NCI-H1436 treated with DMSO at 0.1 percent for 48 hours (cell line): ENCODE data around the gene BICDL2.

ENCODE experiments used
- DNase-seq: peaks from one replicate; lab custom pipeline; 2025; lab: John Stamatoyannopoulos, UW

BICDL2 gene

GRCh38 chr16:3010510-3010909 is 26.2 kb downstream of the BICDL2 start:
- no peak for DNase-seq

DNA sequence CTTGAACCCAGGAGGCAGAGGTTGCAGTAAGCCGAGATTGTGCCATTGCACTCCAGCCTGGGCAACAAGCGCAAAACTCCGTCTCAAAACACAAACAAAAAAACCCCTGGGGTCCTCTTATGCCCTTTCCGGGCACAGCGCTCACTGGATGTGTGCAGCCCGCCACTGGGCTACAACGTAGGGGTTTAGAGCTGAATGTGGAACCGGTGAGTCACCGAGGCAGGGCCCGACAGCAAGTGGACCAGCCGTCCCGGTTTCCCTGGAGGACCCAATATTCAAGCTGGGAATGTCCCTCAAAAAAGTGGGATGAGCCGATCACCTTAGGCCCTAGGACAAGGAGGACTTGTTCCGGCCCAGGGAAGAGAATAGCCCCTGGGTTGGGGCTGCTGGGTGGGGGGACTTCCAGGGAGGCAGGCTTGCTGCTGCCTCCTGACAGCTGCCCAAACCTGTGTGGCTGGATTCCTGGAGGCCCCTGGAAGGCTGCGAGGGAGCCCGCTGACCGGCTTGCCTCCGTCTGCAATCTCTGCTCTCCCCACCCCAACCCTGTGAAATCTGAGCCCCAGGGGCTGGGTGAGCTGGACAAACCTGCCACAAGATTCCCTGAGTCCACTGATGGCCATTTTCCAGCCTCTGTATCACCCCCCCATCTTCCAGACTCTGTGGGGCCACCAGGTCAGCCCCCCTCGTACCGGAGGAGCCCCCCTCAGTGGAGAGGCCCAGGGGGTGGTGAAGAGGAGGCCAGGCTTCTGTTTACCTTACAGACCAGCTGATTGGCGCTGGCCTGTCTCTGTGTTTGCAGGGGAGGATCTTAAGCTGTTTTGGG is 27.0 kb downstream of the BICDL2 start:
- no peak for DNase-seq

- no peak for DNase-seq
These were observed 28.1 kb downstream of the BICDL2 start for GRCh38 chr16:3008690-3009037.

- no peak for DNase-seq
These were observed 28.6 kb downstream of the BICDL2 start for GRCh38 chr16:3007957-3008689.

DNA sequence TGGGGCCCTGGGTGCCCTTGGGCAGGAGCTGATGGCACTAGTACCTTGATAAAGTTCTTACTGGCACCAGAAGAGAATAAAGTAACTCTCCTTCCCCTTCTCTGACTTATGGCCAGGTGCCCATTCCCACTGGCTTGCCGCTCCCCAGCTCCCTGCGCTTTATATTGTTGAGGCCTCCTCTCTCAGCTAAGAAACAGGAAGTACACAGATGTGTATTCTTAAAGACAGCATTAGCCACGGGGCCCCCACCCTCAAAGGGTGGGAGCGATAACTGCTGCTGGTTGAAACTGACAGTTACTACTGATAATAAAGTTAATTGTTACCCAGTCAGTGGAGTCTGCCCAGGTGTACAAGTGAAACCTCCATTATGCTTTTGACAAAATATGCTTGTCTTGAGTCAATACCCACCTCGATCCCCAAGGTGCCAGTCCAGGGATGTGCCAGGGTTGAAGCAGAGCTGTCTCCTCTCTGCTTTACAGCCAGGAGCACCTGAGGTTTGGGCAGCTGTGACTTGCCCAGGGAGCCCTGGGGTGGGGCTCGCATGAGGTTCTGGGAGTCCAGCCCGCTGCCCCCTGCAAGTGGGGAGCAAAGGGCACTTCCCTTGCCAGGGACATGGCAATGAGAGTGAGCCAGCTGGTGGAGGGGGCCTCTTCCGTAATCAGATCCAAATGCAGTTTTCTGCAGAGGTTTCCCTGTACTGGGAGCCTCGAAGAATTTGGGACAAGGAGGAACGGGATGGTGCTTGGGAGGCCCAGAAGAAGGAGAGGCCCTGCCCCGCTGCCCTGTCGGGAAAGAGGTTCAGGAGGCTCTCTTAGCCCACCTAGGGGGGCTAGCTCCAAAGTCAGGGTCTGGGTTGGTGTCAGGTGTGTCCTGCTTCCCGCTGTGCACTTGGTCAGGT is 29.4 kb downstream of the BICDL2 start:
- no peak for DNase-seq

DNA sequence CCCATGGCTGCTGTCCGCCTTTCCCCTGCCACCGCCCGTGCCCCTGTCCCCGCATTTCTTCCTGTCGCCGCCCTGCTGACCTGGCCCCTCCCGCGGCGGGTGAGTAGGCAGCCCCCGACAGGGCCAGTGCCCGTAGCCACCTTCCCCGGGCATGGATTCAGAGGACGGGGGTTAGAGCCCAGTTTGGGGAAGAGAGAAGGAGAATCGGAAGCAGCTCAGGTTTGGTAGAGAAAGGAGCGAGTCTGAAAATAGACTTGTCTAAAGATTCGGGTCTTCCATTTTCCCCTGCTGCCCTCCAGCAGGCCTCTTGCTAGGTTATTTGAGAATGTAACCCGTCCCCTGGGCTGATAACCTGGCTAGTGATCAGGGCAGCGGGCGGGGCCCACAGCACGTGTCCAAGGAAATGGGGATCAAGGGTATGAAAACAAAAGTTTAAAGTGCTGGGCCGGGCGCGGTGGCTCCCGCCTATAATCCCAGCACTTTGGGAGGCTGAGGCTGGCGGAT is 31.9 kb downstream of the BICDL2 start:
- no peak for DNase-seq

GRCh38 chr16:3004319-3004718 is 32.4 kb downstream of the BICDL2 start:
- no peak for DNase-seq

DNA sequence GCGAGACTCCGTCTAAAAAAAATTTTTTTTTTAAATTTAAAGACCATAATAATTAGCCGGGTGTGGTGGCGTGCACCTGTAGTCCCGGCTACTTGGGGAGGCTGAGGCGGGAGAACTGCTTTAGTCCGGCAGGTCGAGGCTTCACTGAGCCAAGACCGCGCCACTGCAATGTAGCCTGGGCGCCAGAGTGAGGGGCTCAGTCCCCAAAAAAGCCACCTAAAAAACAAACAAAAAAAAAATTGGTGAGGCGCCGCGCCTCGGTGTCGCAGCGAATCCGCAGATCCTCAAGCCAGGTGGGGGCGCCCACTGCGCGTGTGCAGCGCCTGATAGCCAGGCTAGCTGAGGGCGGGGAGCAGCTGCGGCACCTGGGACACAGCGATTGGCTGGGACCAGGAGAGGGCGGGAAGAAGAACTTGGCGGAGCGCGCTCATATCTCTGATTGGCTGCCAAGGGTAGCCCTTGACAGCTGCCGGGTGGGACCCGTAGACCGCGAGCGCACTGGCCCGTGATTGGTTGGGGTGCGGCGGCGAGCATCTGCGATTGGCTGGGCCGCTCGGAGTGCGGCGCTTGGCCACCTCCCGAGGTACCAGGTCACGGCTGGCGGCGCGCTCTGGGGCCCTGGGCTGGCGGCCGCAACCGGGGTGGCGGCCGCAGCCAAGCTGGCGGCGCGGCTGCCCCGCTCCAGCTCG is 33.0 kb downstream of the BICDL2 start:
- DNase-seq, result peak; percentile 96

DNA sequence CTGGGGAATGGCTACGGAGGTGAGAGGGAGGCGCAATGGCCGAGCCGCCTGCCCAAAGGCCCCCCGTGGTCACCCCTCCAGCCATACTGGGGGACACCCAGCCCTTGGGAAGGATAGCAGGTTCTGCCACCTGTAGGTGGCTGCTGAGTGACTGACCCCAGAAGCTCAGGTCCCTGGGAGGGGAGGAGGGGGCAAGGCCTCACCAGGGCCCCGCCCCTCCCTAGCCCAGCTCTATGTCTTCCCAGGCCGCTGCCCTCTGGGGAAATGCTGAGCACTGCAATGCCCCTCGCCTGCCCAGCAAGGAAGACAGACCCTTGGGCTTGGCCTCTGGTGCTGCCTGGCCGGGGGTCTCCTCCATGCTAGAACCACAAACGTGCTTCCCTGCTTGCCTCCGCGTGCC is 35.4 kb downstream of the BICDL2 start:
- no peak for DNase-seq

- DNase-seq, result no peak
These were observed 36.2 kb downstream of the BICDL2 start for GRCh38 chr16:3000540-3000939.

DNA sequence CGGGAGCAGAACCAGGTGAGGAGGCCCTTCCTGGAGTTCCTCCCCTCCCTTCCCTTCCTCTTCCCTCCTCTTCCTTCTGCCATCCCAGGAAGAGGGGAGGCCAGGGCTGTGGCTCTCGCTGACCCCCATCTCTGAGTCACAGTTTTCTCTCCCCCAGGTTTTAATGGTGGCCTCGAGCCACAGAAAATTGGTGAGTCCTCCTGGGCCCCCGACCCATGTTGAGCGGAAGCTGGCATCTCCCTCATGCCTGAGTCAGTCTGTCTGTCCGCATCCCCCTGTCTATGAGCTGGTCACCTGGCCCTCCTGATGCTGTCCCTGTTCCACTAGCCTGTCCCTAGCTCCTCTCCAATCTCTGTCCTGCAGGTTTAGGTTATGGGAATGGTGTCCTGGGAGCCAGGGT is 36.8 kb downstream of the BICDL2 start:
- no peak for DNase-seq

DNA sequence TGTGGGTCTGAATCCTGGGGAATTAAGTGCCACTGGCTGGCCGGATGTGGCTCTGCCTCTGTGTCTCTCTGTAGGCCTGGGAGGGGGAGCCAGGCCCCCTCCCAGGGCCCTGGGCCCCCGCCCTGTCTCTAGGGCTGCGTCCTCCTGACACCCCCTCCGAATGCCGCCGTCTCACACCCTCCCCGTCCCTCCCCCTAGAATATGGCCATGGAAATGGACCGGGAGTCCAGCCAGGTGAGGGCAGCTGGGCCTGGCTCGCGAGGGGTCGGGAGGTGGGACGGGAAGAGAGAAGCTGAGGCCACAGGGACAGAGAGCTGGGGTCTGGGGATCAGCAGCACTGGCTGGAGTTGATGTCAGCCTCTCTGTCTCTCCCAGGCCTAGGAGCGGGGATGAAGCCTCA is 40.4 kb downstream of the BICDL2 start:
- DNase-seq, result no peak

DNA sequence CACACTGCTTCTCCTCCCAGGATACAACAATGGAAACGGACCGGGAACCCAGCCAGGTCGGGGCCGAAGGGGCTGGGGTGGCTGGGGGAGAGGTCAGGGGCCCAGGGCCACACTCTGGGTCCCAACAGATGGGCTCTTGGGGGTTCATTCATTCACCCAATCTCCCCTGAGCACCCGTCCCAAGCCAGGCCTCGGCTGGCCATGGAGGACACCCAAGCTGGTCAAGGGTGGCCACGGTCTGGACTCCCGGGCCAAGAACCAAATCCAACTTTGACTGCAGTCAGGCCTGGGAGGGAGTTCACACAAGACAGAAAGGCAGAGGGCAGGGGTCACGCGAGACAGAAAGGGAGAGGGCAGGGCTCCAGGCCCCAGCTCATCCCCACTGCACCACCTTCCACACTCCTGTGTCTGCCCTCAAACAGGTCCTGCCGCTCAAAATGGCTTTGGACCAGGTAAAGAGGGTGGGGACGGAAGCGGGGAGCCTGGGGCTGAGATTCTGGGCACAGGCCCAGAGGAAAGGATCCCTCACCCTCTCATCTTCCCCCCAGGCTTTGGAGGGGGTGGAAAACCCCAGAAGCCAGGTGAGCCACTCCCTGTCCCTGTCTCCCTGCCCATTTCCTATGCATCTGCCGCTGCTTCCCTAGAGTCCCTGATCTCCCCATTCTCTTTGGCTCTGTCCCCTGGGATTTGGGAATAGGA is 44.2 kb downstream of the BICDL2 start:
- no peak for DNase-seq

- DNase-seq, result no peak
These were observed 45.0 kb downstream of the BICDL2 start for GRCh38 chr16:2991566-2992261.

- no peak for DNase-seq
These were observed 45.9 kb downstream of the BICDL2 start for GRCh38 chr16:2990891-2991290.

DNA sequence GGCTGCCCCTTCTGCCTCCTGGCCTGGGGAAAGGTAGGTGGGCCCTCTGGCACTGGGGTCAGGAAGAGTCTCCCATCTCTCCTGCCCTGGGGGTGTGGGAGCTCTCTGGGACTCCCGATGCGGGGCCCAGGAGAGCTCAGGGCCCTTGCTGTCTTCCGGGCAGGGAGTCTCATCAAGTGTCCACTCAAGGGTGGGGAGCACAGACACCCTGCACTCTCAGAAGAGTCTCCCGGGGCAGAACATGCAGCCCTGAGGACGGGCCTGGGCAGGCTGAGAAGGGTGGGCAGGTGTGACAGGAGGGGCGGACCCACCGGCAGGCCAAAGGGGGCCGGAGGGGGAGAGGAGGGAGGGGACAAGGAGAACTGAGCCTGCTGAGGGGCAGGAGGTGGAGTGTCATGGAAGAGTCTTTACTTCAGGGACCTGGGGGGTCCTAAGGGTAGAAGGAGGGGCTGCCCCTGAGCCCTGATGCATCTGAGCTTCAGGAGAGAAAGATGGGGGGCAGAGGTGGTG is 48.1 kb downstream of the BICDL2 start:
- no peak for DNase-seq

DNA sequence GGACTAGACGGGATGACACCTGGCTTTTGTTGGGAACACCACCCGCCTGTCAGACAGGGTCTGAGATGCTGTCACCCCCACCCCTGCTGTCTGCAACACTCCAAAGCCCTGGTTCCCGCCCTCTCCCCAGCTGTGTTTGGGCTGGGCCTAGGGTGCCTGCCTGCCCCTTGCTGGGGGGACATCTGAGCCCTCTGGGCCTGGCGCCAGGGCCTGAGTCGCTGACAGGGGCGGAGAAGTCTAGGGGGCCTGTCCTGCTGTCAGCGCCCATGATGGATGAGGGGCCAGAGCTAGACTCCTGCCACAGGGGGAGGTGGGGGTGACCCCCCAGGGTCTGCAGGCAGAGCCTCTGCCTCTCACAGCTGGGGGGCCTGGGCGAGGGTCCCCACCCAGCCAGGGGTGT is 48.9 kb downstream of the BICDL2 start:
- no peak for DNase-seq

DNA sequence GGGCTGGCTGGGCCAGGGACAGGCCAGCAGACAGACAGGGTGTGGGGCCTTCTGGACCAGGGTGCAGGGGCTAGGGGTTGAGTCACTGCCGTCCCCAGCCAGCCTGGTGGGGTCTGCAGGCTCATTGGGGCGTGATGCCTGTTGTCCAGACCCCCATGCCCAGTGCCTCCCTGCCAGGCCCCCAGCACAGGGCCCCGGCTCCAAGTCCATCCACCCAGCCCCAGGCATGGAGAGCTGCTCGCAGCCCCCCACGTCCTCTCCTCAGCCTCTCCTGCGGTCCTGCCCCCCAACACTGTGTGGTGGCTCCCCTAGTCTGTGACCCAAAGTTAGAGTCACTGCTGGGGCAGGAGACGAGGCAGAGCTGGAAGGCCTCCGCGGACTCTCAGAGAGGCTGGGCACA is 49.5 kb downstream of the BICDL2 start:
- DNase-seq, result no peak

DNA sequence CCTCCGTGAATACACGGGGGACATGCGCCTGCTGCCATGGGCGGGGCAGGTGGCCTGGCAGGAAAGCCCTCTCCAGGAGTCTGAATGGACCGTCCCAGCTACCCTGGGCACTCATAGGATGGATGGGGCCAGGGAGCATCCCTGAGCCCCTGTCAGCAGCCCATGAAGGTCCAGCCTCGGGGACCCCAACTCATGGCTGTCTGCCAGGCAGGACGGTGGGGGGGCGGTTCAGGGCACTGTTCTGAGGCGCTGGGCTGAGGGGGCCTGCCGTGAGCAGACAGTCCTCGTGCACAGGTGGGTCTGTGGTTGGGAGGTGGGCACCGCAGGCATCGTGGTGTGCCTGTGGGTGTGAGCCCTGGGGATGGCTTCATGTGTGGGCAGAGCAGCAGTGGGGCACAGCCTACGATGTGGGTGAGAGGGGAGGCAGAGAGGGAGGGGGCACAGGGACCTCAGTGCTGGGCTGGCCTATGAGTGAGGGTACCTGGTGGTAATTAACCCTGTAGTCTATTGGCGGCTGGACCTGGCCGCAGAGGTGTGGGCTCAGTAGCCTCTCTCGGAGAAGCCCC is 50.0 kb downstream of the BICDL2 start:
- no peak for DNase-seq

DNA sequence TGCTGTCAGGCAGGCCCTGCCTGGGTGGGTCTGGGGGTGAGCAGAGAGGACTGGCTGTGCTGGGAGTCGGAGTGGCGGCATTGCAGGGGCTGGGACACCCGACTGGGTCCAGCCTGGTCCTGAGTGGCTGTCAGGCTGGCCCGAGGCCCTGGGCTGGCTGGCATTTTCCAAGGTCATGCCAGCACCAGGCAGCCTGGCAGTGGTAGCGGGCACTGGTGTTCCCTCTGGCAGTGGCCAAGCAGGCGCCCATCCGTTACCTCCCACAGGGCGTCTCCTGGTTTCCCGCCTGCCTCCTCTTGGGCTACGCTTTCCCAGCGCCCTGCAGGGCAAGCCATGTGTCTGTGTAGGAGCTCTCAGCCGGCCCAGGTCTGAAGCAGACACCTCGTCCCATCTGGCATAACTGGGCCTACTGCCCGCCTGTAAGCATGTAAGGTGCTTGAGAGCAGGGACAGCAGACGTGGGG is 50.8 kb downstream of the BICDL2 start:
- DNase-seq, result no peak
